NCI-H1105 treated with DMSO at 0.1 percent for 48 hours (cell line): ENCODE data around the gene VAV2.
"Not testable (repeated sequence)": the region's sequence is repeated elsewhere in the genome, so short reads cannot be mapped to it uniquely, and the experiment has no call there.

Experiments
- DNase-seq: peaks from one replicate; lab custom pipeline; 2025; lab: John Stamatoyannopoulos, UW

Gene VAV2

GRCh38 chr9:133969681-133970580 lies 22.2 kb downstream of the VAV2 start:
- DNase-seq, result no peak

DNA sequence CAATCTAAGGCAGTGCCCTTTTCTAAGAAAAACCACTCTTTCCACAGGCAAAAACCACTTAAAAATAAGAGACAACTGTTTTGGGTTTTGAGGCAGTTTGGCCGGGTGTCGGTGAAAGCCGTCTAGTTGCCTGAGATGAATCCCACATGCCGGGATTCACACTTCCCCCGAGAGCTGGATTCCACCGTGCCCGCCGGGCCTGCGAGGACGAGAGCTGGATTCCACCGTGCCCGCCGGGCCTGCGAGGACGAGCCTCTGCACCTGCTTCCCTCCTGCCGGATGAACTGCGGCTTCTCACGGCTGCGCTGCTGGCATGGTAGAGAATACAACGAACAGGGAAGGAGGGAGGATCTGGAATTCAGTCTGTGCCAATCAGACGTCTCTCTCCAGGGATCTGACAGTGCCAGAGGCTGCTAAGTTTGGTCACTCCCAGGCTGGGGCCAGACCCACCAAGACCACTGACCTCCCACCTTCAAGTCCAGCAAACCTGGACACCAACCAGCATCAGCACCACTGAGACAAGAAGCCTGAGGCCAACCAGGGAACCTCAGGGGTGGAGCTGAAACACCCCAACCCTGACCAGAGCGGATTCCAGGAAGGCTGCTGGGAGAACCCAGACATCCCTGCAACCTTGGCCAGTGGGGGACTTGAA lies 23.0 kb downstream of the VAV2 start:
- no peak for DNase-seq

- DNase-seq, result no peak
These were observed 23.7 kb downstream of the VAV2 start for GRCh38 chr9:133968428-133968827.

GRCh38 chr9:133967024-133967741 lies 24.9 kb downstream of the VAV2 start:
- DNase-seq, result no peak

DNA sequence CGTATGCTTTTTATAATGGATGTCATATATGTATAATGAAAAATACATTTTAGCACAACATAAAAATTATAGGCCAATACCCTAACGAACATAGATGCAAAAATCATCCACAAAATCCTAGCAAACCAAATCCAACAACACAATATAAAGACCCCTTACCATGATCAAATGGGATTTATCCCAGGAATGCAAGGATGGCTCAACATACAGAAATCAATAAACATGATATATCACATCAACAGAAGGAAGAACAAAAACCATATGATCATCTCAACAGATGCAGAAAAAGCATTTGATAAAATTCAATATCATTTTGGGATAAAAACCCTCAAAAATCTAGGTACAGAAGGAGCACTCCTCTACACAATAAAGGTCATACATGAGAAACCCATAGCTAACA lies 27.7 kb downstream of the VAV2 start:
- DNase-seq, result no peak

DNA sequence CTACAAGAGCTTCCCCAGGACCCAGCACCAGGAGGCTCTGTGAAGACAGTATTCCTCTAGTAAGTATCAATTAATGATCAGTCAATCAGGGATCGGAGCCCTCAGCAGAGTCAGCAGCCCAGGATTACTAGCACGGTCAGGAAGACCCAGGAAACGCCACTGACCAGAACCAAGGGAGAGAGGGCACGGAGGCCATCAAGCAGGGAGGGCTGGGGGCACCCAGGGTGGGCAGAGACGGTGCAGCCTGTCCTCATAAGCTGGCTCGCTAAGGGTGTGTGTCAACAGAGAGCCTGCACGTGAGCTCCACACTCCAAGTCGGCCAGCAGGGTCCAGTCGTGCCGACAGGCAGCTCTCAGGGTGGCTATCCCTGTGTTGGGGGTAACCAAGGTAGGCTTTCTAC lies 29.0 kb downstream of the VAV2 start:
- no peak for DNase-seq

DNA sequence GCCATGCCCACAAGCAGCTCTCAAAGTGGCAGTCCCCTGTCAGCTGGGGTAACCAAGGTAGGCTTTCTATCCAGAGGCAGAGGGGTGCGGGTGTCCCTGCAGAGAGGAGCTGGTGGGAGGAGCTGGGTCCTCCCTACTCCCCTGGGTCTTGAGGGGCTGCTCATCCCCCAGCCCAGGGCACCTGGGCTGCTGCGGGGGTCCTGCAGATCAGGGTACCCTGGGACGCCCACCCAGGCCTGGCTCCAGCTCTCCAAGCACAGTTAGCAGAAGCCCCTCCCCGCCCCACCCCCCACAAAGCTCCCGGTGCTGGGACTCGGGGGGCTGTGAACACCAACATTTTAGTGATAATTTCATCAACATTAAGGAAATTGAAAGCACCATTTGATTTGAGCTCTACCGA lies 29.8 kb downstream of the VAV2 start:
- DNase-seq, result no peak

GRCh38 chr9:133961226-133962165 lies 30.6 kb downstream of the VAV2 start:
- no peak for DNase-seq

GRCh38 chr9:133960568-133961129 lies 31.5 kb downstream of the VAV2 start:
- no peak for DNase-seq

DNA sequence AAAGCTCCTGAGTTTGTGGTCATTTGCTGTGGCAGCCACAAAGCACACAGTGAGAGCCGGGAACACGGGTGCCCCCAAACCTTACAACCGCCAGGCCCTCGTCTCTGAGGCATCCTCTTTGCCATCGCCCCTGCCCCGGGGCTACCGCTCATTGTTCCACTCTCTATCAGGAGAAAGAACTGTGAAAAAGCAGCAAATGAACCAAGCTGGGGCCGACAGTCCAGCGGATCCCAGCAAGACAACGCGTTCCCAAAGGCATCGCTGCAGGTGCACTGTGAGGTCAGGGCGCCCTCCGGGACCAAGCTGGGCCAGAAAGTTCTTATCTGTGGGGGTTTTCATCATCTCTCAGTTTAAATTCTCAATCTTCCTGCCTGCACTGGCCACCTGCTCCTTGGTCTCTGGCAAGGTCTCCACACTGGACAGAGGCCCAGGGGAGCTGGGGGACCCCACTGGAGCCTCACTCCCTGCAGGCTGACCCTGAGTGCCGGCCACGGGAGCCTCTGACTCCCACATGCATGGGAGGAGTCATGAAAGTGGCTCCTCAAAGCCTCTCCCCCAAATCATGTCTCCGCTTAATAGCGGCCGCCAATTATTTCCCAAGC lies 32.1 kb downstream of the VAV2 start:
- no peak for DNase-seq

- DNase-seq, result no peak
These were observed 33.0 kb downstream of the VAV2 start for GRCh38 chr9:133959171-133959570.

DNA sequence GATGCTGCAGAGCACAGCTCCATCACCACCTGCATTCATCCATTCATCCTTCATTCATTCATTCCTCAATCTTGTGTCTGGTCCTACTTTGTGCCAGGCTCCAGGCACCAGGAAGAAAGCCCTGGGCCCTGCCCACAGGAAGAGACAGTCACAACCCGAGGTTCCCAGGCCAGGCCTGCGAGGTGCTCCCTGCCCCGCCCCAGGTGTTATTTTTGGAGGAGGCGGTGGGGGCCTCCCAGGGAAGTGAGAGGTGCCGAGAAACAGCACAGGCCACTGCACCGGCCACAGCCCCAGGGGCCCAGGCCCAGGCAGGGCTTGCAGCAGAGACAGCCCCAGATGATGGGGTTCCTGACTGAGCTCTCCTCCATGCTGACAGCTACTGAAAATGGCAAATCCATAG lies 33.4 kb downstream of the VAV2 start:
- no peak for DNase-seq

GRCh38 chr9:133957772-133958171 lies 34.4 kb downstream of the VAV2 start:
- not testable (repeated sequence) for DNase-seq

- DNase-seq, result no peak
These were observed 34.8 kb downstream of the VAV2 start for GRCh38 chr9:133957328-133957727.

DNA sequence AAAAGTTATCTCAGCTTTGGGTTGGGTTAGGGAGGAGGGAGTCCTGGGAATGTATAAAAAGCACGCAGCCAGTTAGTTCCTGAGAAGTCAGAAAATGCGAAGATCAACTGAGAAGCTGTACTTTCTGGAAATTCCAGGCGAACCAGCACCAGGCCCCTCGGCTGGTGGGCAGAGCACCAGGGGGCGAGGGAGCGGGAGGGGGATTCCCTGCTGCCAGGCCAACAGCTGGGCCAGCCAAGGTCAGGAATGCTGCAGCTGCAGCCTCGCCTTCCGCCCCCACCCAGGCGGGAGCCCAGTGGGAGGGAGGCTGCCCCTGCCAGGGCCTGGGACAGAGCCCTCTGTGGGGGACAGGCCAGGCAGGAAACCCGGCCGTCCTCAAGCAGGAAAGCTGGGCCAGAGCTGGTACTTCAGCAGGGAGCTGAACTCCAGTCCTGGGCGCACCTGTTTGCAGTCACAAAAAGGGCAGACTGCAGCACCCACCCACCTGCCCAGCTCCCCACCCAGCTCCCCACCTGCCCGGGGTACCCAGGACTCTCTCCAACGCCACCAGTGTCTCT lies 35.5 kb downstream of the VAV2 start:
- DNase-seq, result no peak

DNA sequence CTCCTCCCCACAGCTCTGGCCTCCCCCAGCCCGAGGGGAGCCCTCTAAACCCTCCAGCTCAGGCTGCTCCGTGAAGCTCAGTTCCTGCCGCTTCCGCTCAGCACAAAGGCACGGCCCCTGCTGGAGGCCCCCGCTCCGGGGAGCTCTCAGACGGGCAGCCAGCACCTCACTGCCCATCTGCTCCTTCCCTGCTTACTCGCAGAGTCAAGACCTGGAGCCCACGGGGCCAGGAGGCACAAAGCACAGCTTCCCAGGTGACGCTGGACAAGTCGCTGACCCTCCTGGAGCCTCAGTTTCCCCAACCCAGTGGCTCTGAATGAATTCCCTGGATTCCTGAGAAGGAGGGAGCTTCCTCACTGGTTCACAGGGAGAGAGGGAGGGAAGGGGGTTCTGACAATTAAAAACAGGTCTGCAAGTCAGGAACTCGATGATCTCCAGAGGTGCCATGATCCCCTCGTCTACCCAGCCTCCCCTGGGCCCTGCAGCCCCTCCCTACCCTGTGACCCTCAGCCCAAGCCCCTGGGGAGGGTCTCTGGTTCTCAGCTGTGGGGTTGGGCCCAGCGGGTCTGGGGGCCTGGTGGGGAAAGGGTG lies 36.2 kb downstream of the VAV2 start:
- DNase-seq, result no peak

DNA sequence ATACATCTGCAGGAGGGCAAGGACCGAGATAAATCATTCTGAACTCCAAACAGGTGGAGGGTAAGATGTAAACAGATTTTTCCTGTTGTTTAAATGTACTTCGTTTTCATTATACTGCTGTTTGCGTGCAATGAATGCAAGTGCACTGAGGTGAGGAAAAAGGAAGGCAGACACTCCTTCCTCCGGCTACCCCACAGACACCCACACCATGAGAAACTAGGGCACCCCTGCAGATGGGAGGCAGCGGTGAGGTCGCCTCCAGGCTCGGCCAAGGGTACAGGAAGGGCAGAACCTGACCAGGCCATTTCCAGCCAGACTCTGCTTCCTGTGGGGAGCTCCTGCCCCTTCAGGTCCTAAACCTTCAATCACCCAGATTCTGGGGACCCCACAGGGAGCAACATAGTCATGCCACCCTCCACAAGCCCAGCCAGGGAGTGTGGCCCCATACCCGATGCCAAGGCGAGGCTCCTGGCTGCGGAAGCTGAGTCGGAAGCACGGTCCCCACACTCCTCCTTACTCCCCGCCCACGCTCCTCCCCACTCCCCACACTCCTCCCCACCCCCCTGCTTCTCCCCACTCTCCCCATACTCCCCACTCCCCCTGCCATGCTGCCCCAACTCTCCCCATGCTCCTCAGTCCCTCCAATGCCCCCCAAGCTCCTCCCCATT lies 37.1 kb downstream of the VAV2 start:
- DNase-seq, result no peak

- no peak for DNase-seq
These were observed 38.0 kb downstream of the VAV2 start for GRCh38 chr9:133953976-133954709.

- no peak for DNase-seq
These were observed 38.5 kb downstream of the VAV2 start for GRCh38 chr9:133953621-133953975.
